CD14-positive monocyte (primary cell): ENCODE measurements around the gene DES. TPM values are rescaled to one million over a fixed set of nuclear protein-coding genes. Genes with fewer than 3 reads are reported as not detected.
A peak's percentile ranks its signal among the peaks of the same experiment; 100 is the strongest.

ENCODE experiments used
- DNase-seq, 3 donors: peaks; one replicate each; pipeline ENCODE4 v3.0.0-alpha.2; 2011 to 2022
- H2AFZ ChIP-seq: 2 replicates; pipeline ENCODE4 v1.6.0; 2012; ENCODE audit warnings: mild to moderate bottlenecking, low read depth, low read length, inconsistent platforms; ENCODE audit not compliant: insufficient read depth, poor library complexity, severe bottlenecking
- H3K27ac ChIP-seq, 2 donors: 1 replicate in 1 of 2; 2 replicates in 1 of 2; pipeline ENCODE4 v1.5.1; 2012 to 2013; ENCODE audit warnings: low read length in 2 of 2, control low read depth in 1 of 2, inconsistent platforms in 1 of 2, low read depth in 1 of 2, mild to moderate bottlenecking in 1 of 2
- H3K27me3 ChIP-seq, 2 donors: one replicate each; pipeline versions ENCODE4 v1.6.0 to v1.6.1; 2011 to 2013; ENCODE audit warnings: low read length in 2 of 2; ENCODE audit not compliant: control insufficient read depth in 2 of 2, insufficient read depth in 2 of 2
- H3K36me3 ChIP-seq, 2 donors: replicated peaks in 1 of 2; 1 replicate in 1 of 2; 2 replicates in 1 of 2; pipeline versions ENCODE4 v1.5.1 to v1.6.1; 2012 to 2013; ENCODE audit warnings: low read length in 2 of 2, control low read depth in 1 of 2, inconsistent platforms in 1 of 2, mild to moderate bottlenecking in 1 of 2; ENCODE audit not compliant: insufficient read depth in 2 of 2, control insufficient read depth in 1 of 2
- H3K4me1 ChIP-seq, 2 donors: 1 replicate in 1 of 2; 2 replicates in 1 of 2; pipeline versions ENCODE4 v1.5.1 to v1.6.1; 2012 to 2013; ENCODE audit warnings: low read length in 2 of 2, control low read depth in 1 of 2, inconsistent platforms in 1 of 2, mild to moderate bottlenecking in 1 of 2, moderate library complexity in 1 of 2; ENCODE audit not compliant: insufficient read depth in 2 of 2, control insufficient read depth in 1 of 2
- H3K4me2 ChIP-seq: replicated peaks from 2 replicates; pipeline ENCODE3; 2012; ENCODE audit warnings: low read length, moderate library complexity, mild to moderate bottlenecking; ENCODE audit not compliant: poor library complexity, severe bottlenecking; ENCODE audit errors: extremely low read depth
- H3K4me3 ChIP-seq, 3 experiments: fragments of 200-600 bp in 1 of 3; sonication (generic) in 1 of 3; replicated peaks in 1 of 3; 1 replicate in 2 of 3; 2 replicates in 1 of 3; pipeline ENCODE4 v1.5.1; 2011 to 2013; ENCODE audit warnings: low read length in 3 of 3, mild to moderate bottlenecking in 3 of 3, control low read depth in 2 of 3, low read depth in 2 of 3, inconsistent platforms in 1 of 3, moderate library complexity in 1 of 3
- H3K79me2 ChIP-seq: 2 replicates; pipeline ENCODE4 v1.6.0; 2012; ENCODE audit warnings: mild to moderate bottlenecking, control low read depth, inconsistent platforms, low read length, moderate library complexity; ENCODE audit not compliant: insufficient read depth
- H3K9ac ChIP-seq: 2 replicates; pipeline ENCODE4 v1.6.0; 2017; ENCODE audit warnings: low read length, mild to moderate bottlenecking; ENCODE audit not compliant: insufficient read depth, poor library complexity, severe bottlenecking
- H3K9me3 ChIP-seq, 2 donors: replicated peaks in 1 of 2; 1 replicate in 1 of 2; 2 replicates in 1 of 2; pipeline versions ENCODE4 v1.5.1 to v1.6.1; 2012 to 2013; ENCODE audit warnings: low read length in 2 of 2, control low read depth in 1 of 2; ENCODE audit not compliant: control insufficient read depth in 1 of 2, insufficient read depth in 1 of 2
- H4K20me1 ChIP-seq: 2 replicates; pipeline ENCODE4 v1.6.0; 2012; ENCODE audit warnings: mild to moderate bottlenecking, low read length, control low read depth, moderate library complexity; ENCODE audit not compliant: insufficient read depth
- H3K27ac Mint-ChIP-seq, 7 donors: one replicate each; pipeline ENCODE4 v1.8.0; 2020; ENCODE audit warnings: mild to moderate bottlenecking in 7 of 7, mixed read lengths in 7 of 7, moderate library complexity in 6 of 7, inconsistent platforms in 2 of 7
- H3K27me3 Mint-ChIP-seq, 3 donors: one replicate each; pipeline ENCODE4 v1.8.0; 2021 to 2022; ENCODE audit warnings: low read depth in 3 of 3, mild to moderate bottlenecking in 3 of 3, mixed read lengths in 3 of 3, moderate library complexity in 3 of 3, inconsistent platforms in 1 of 3
- H3K36me3 Mint-ChIP-seq, 2 donors: one replicate each; pipeline ENCODE4 v1.8.0; 2020; ENCODE audit warnings: mixed read lengths in 2 of 2, inconsistent platforms in 1 of 2, mild to moderate bottlenecking in 1 of 2
- H3K4me1 Mint-ChIP-seq: one replicate; pipeline ENCODE4 v1.8.0; 2020; ENCODE audit warnings: mild to moderate bottlenecking, mixed read lengths
- H3K4me3 Mint-ChIP-seq, 2 donors: one replicate each; pipeline ENCODE4 v1.8.0; 2020; ENCODE audit warnings: mild to moderate bottlenecking in 2 of 2, mixed read lengths in 2 of 2, moderate library complexity in 1 of 2
- H3K9me3 Mint-ChIP-seq, 7 donors: one replicate each; pipeline ENCODE4 v1.8.0; 2020 to 2022; ENCODE audit warnings: mixed read lengths in 7 of 7, mild to moderate bottlenecking in 6 of 7, moderate library complexity in 6 of 7, inconsistent platforms in 2 of 7
- WGBS: methylation state at CpG from one replicate; pipeline ENCODE4 v1.1.5; 2013; ENCODE audit warnings: missing lambda C conversion rate; ENCODE audit not compliant: insufficient coverage; 5-methylcytosine and 5-hydroxymethylcytosine counted together
- intact Hi-C, 2 donors: fragments of 100-400 bp; cut with micrococcal nuclease; formaldehyde crosslinking; loops; one replicate each; pipeline versions ENCODE4 v1.15.0 to v1.15.1; 2023
- polyA plus RNA-seq, 3 donors: library from polyadenylated mRNA; depleted of rRNA in 1 of 3; unstranded in 2 of 3; stranded (reverse) in 1 of 3; fragments of 300-500 nt in 2 of 3; fragments of >200 nt in 1 of 3; fragmentation: Illumina TruSeq in 2 of 3; gene quantifications; 1 replicate in 2 of 3; 2 replicates in 1 of 3; pipeline ENCODE4 v1.2.3, GENCODE V29; 2012 to 2021
- TF ChIP-seq, protein P1 (sequence below): fragments of 200-600 bp; IDR thresholded peaks from one replicate; pipeline ENCODE4 v1.8.0; 2022; ENCODE audit warnings: antibody characterized with exemption, mild to moderate bottlenecking

Gene DES
- polyA plus RNA-seq, 3 donors = 2.4 to 4.0 (median 2.4) TPM

DNA sequence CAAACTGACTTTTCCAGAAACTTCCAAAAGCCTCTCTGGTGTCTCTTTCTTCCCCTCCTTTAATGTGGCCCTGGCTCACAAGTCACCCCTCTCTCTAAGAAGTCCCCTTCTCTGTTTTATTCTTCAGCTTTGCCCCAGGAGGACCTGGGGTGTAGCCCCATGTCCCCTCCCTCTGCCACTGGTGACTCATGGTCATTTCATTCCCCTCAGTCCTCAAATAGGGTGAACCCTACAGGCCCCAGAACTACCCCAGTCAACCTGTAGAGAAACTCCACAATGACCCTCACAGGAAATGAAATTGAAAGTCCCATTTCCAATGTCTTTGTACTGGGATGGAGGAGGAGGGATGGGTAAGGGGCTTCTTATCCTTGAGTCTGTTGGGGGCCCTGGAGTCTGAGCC is 10.3 kb downstream of the DES start:
- H3K27ac ChIP-seq = no peak overlapping the region
- H3K27me3 ChIP-seq = peaks cover 0 to 13% of the 10 kb centered on the region in 2 donors
- no peaks in the 10 kb centered on the region for H3K9me3 ChIP-seq
- no peaks in the 10 kb centered on the region for H3K36me3 Mint-ChIP-seq
- H3K27ac Mint-ChIP-seq = peak overlapping the region in 1 of 7 donors; percentile 38
- no peaks in the 10 kb centered on the region for H3K36me3 ChIP-seq
- DNase-seq = no peak
- TF ChIP-seq, protein P1, sequence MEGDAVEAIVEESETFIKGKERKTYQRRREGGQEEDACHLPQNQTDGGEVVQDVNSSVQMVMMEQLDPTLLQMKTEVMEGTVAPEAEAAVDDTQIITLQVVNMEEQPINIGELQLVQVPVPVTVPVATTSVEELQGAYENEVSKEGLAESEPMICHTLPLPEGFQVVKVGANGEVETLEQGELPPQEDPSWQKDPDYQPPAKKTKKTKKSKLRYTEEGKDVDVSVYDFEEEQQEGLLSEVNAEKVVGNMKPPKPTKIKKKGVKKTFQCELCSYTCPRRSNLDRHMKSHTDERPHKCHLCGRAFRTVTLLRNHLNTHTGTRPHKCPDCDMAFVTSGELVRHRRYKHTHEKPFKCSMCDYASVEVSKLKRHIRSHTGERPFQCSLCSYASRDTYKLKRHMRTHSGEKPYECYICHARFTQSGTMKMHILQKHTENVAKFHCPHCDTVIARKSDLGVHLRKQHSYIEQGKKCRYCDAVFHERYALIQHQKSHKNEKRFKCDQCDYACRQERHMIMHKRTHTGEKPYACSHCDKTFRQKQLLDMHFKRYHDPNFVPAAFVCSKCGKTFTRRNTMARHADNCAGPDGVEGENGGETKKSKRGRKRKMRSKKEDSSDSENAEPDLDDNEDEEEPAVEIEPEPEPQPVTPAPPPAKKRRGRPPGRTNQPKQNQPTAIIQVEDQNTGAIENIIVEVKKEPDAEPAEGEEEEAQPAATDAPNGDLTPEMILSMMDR = no peak
- intact Hi-C loops = loop anchor here in 1 of 2 donors (10.0 kb wide), 1 partner anchor 186 kb away; no protein-coding TSS in a partner anchor
- no peaks in the 10 kb centered on the region for H4K20me1 ChIP-seq
- no peak overlapping the region for H3K4me3 Mint-ChIP-seq
- H3K4me2 ChIP-seq = no peak overlapping the region
- H3K9me3 Mint-ChIP-seq = peaks cover 0 to 2% (median 0%) of the 10 kb centered on the region in 7 donors
- H3K4me1 ChIP-seq = no peaks in the 10 kb centered on the region
- H3K4me3 ChIP-seq = no peak overlapping the region
- H3K79me2 ChIP-seq = no peaks in the 10 kb centered on the region
- H3K27me3 Mint-ChIP-seq = peaks cover 27 to 40% (median 32%) of the 10 kb centered on the region in 3 donors
- no peak overlapping the region for H3K9ac ChIP-seq
- no peak overlapping the region for H2AFZ ChIP-seq
- H3K4me1 Mint-ChIP-seq = no peaks in the 10 kb centered on the region

DNA sequence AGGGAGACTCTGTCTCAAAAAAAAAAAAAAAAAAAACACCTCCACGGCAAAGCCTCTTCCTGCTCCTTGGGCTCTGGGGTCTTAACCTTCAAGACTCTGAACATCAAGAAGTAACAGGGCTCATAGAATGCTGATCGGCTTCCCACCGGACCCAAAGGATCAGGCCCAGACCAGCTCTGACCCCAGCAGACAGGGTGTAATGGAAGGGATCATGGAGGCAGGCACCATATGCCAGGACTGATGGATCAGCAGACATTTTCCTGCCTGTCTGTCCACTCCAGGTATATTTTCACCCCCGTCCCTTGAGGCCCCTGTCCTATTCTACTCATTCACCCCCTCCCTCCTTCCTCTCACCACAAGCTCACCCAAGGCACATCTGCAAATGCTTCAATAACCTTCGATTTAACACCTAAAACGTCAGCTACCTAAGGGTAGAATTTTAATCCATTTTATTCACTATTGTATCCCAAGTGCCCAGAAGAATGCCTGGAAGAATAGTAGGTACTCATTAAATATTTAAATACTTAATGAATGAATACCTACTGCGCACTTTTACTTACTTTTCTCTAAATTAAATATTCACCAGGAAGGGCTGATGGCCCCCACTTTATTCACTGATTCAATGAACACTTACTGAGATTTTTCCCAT is 11.9 kb downstream of the DES start:
- H3K4me3 ChIP-seq = no peak overlapping the region
- Mint-ChIP-seq H3K4me3 (no peak overlapping the region), H3K36me3 (no peaks in the 10 kb centered on the region), H3K4me1 (no peaks in the 10 kb centered on the region), H3K27me3 (peaks cover 27 to 51% (median 34%) of the 10 kb centered on the region in 3 donors), H3K9me3 (peaks cover 0 to 10% (median 0%) of the 10 kb centered on the region in 7 donors), H3K27ac (no peak overlapping the region)
- H2AFZ ChIP-seq = no peak overlapping the region
- H3K9me3 ChIP-seq = peaks cover 0 to 7% of the 10 kb centered on the region in 2 donors
- H3K9ac ChIP-seq = no peak overlapping the region
- no peak overlapping the region for H3K27ac ChIP-seq
- H3K36me3 ChIP-seq = no peaks in the 10 kb centered on the region
- intact Hi-C loops = loop anchor here in 1 of 2 donors (10.0 kb wide), 1 partner anchor 185 kb away; no protein-coding TSS in a partner anchor
- no peaks in the 10 kb centered on the region for H3K4me1 ChIP-seq
- peaks cover 7 to 26% of the 10 kb centered on the region in 2 donors for H3K27me3 ChIP-seq
- no peaks in the 10 kb centered on the region for H3K79me2 ChIP-seq
- DNase-seq = no peak
- TF ChIP-seq, protein P1 = no peak
- H3K4me2 ChIP-seq = no peak overlapping the region
- H4K20me1 ChIP-seq = no peaks in the 10 kb centered on the region
- WGBS = 67% methylated on average over 1 of the region's 7 CpGs
